Mesothelial cell of epicardium (in vitro differentiated cells): ENCODE results near the gene COX5A. TPM values are rescaled to one million over a fixed set of nuclear protein-coding genes. Genes with fewer than 3 reads are reported as not detected.
"Not testable (repeated sequence)": the region's sequence is repeated elsewhere in the genome, so short reads cannot be mapped to it uniquely, and the experiment has no call there.

Source experiments
- DNase-seq, 2 experiments: peaks; one replicate each; pipeline ENCODE4 v3.0.0; 2021; ENCODE audit warnings: low spot score in 2 of 2; ENCODE audit not compliant: unreplicated experiment in 2 of 2
- H3K27ac Mint-ChIP-seq: 2 replicates; pipeline ENCODE4 v1.8.0; 2021; ENCODE audit warnings: mixed read lengths
- H3K27me3 Mint-ChIP-seq: 2 replicates; pipeline ENCODE4 v1.8.0; 2021; ENCODE audit warnings: low read depth, mixed read lengths
- H3K36me3 Mint-ChIP-seq: 2 replicates; pipeline ENCODE4 v1.8.0; 2021; ENCODE audit warnings: mixed read lengths
- H3K4me1 Mint-ChIP-seq: 2 replicates; pipeline ENCODE4 v1.8.0; 2021; ENCODE audit warnings: mixed read lengths
- H3K4me3 Mint-ChIP-seq: 2 replicates; pipeline ENCODE4 v1.8.0; 2021; ENCODE audit warnings: mild to moderate bottlenecking, moderate library complexity, mixed read lengths
- H3K9me3 Mint-ChIP-seq: 2 replicates; pipeline ENCODE4 v1.8.0; 2021; ENCODE audit warnings: mixed read lengths
- total RNA-seq: library from RNA; stranded (reverse); gene quantifications from 3 replicates; pipeline ENCODE4 v1.2.1, GENCODE V29; 2021
- TF ChIP-seq, protein P1 (sequence below): fragments of 200-600 bp; sonication (generic); IDR thresholded peaks from one replicate; pipeline ENCODE4 v1.5.0; 2021; ENCODE audit warnings: antibody characterized with exemption; ENCODE audit not compliant: unreplicated experiment

Gene COX5A
- total RNA-seq, 1 donor from 2014 or later, result 126 TPM

DNA sequence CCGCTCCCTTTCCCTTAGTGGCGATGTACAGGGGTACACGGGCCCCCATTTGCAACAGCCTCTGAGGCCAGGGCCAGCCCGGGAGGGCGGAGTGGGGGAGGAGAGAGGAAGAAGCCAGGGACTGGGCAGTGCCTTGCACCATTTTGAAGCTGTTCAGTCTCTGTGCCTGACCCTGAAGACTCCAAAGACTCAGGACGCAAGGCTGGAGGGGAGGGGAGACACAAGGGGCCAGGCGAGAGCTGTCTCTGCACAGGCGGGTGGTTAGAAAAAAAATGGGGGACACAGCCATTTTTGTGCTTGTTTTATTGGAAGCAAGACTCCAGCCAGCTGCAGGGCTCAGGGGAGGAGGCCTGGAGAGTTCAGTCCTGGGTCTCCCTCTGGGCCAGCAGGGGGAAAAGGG is 17.1 kb upstream of the COX5A start:
- Mint-ChIP-seq H3K27me3 (peaks cover 53% of the 10 kb centered on the region), H3K9me3 (no peaks in the 10 kb centered on the region), H3K4me3 (peak overlapping the region; percentile 56), H3K27ac (peak overlapping the region; percentile 16), H3K36me3 (no peaks in the 10 kb centered on the region), H3K4me1 (peaks cover 31% of the 10 kb centered on the region)
- TF ChIP-seq, protein P1, sequence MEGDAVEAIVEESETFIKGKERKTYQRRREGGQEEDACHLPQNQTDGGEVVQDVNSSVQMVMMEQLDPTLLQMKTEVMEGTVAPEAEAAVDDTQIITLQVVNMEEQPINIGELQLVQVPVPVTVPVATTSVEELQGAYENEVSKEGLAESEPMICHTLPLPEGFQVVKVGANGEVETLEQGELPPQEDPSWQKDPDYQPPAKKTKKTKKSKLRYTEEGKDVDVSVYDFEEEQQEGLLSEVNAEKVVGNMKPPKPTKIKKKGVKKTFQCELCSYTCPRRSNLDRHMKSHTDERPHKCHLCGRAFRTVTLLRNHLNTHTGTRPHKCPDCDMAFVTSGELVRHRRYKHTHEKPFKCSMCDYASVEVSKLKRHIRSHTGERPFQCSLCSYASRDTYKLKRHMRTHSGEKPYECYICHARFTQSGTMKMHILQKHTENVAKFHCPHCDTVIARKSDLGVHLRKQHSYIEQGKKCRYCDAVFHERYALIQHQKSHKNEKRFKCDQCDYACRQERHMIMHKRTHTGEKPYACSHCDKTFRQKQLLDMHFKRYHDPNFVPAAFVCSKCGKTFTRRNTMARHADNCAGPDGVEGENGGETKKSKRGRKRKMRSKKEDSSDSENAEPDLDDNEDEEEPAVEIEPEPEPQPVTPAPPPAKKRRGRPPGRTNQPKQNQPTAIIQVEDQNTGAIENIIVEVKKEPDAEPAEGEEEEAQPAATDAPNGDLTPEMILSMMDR, result no peak
- DNase-seq, result no peak

GRCh38 chr15:74954515-74954914 is 16.6 kb upstream of the COX5A start:
- H3K9me3 Mint-ChIP-seq, result no peaks in the 10 kb centered on the region
- peak overlapping the region; percentile 56 for H3K4me3 Mint-ChIP-seq
- H3K27me3 Mint-ChIP-seq, result peaks cover 48% of the 10 kb centered on the region
- TF ChIP-seq, protein P1, result no peak
- no peaks in the 10 kb centered on the region for H3K36me3 Mint-ChIP-seq
- H3K27ac Mint-ChIP-seq, result peak overlapping the region; percentile 73
- no peak for DNase-seq
- H3K4me1 Mint-ChIP-seq, result peaks cover 31% of the 10 kb centered on the region

DNA sequence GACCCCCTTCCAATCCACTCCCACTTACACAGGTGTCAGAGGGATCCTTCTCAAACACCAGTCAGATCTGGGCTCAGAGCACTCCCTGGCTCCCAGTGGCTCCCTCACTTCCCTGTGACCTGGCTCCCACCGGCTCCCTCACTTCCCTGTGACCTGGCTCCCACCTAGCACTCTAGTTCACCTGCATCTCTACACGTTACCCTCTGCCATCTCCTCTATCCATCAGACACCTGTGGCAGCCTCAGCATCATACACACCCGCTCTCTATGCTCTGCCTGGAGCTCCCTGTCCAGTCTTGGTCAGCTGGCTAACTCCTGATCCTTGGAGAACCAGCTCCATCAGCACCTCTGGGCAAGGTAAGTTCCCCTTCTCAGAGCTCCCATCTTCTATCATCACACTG is 13.1 kb upstream of the COX5A start:
- peaks cover 22% of the 10 kb centered on the region for H3K4me1 Mint-ChIP-seq
- no peak overlapping the region for H3K27ac Mint-ChIP-seq
- H3K36me3 Mint-ChIP-seq, result no peaks in the 10 kb centered on the region
- H3K9me3 Mint-ChIP-seq, result no peaks in the 10 kb centered on the region
- DNase-seq, result no peak
- H3K4me3 Mint-ChIP-seq, result no peak overlapping the region
- TF ChIP-seq, protein P1, result no peak
- H3K27me3 Mint-ChIP-seq, result peaks cover 18% of the 10 kb centered on the region

DNA sequence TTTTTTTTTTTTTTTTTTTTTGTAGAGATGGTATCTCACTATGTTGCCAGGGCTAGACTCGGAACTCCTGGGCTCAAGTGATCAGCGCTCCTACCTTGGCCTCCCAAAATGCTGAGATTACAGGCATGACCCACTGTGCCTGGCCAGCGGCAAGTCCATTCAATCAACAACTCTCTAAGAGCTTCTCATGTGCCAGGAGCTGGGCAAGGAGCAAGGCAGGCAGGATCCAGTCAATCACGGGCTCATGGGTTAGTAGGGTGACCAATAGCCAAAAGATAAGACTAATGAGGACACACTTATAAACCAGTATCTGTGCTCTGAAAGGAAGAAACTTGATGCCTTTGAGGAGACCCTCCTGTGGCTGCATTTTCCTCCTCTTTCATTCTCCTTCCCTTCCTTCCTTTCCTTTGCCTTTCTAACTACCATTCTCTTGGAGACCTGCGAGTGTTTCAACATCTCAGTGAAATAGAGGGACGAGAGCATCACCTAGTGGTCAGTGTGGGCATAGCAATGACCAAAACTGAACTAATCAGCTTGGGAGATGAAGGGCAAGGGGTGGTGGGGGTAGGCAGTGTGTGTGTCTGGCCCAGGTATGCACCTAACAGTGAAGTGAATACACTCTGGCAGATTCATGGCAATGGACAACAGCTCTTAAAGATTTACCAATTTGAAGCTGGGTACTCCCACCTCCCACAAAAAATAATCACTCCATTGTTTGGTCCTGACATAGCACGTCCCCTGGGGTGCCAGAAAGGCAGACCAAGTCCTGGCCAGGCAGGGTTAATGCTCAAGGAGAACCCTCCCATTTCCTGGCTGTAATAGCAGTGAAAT is 12.4 kb upstream of the COX5A start:
- DNase-seq, result peak; percentile 43 to 89
- H3K4me3 Mint-ChIP-seq, result no peak overlapping the region
- H3K27me3 Mint-ChIP-seq, result peaks cover 10% of the 10 kb centered on the region
- H3K9me3 Mint-ChIP-seq, result no peaks in the 10 kb centered on the region
- peaks cover 19% of the 10 kb centered on the region for H3K4me1 Mint-ChIP-seq
- TF ChIP-seq, protein P1, result peak; percentile 91
- no peaks in the 10 kb centered on the region for H3K36me3 Mint-ChIP-seq
- no peak overlapping the region for H3K27ac Mint-ChIP-seq

DNA sequence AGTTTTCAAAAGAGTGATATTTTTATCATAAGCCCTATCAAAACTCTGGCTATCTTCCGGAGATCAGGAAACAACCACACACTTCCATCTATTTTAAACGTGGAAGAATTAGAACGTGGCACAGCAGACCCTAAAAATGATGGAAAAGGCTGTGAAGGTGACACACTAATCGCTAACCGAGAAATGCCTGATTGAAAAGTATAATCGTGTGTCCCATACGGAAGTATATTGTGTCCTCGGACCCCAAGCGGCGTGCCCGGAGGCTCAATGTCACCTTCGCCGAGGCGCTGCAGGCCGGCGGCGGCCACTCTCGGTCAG is 642 bp downstream of the COX5A start:
- Mint-ChIP-seq H3K36me3 (peaks cover 2% of the 10 kb centered on the region), H3K4me3 (peak overlapping the region; percentile 83), H3K4me1 (peaks cover 13% of the 10 kb centered on the region), H3K27ac (peak overlapping the region; percentile 92), H3K27me3 (no peaks in the 10 kb centered on the region), H3K9me3 (no peaks in the 10 kb centered on the region)
- no peak for DNase-seq
- TF ChIP-seq, protein P1, result no peak

DNA sequence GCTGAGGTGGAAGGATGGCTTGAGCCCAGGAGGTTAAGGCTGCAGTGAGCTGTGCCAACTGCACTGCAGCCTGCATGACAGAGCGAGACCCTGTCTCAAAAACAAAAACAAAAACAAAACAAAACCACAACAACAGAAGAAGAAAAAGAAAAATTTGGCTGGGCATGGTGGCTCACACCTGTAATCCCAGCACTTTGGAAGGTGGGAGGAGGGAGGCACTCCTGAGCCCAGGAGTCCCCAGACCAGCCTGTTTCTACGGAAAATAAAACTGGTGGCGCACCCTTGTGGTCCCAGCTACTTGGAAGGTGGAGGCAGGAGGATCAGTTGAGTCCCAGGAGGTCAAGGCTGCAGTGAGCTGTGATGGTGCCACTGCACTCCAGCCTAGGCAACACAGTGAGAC is 2.7 kb downstream of the COX5A start:
- peak overlapping the region; percentile 47 for H3K27ac Mint-ChIP-seq
- H3K27me3 Mint-ChIP-seq, H3K9me3 Mint-ChIP-seq, H3K36me3 Mint-ChIP-seq, DNase-seq: not testable (repeated sequence)
- peak overlapping the region; percentile 9 for H3K4me3 Mint-ChIP-seq
- peaks cover 13% of the 10 kb centered on the region for H3K4me1 Mint-ChIP-seq
